Fibroblast of villous mesenchyme (primary cell): ENCODE data around the gene MS4A15. TPM values are rescaled to one million over a fixed set of nuclear protein-coding genes. Genes with fewer than 3 reads are reported as not detected.

Experiments
- DNase-seq: peaks from one replicate; pipeline ENCODE4 v3.0.0-alpha.2; 2010; ENCODE audit warnings: low read depth
- H3K4me3 ChIP-seq: 2 replicates; pipeline ENCODE4 v1.5.1; 2011; ENCODE audit warnings: low read depth, mild to moderate bottlenecking, low read length
- total RNA-seq: library from RNA; depleted of rRNA; stranded (reverse); fragments of >200 nt; gene quantifications from 2 replicates; pipeline ENCODE4 v1.2.3, GENCODE V29; 2012
- TF ChIP-seq, protein P1 (sequence below): IDR thresholded peaks from 2 replicates; pipeline ENCODE4 v1.5.1; 2012; ENCODE audit warnings: low read depth, mild to moderate bottlenecking, low read length; ENCODE audit not compliant: insufficient read depth

Gene MS4A15
- total RNA-seq, 1 donor, result not detected

DNA sequence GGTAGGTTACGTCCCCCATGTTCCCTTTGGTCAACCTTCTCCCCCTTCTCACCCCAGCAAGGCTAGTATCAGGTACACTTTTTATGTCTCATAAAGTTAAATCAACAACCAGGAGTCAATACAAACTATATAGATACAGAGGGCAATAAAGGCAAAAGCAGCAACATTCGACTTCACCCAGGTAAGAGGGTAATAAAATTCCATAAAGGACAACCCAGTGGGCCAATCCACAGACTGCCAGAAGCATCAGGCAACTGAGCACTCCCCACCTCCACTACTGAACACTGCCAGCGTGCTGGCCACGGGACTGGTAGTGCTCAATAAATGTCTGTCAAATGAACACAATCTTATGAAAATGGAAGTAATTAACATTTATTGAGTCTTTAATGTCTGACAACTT, 37.3 kb upstream of the MS4A15 start:
- no peak for DNase-seq
- TF ChIP-seq, protein P1, sequence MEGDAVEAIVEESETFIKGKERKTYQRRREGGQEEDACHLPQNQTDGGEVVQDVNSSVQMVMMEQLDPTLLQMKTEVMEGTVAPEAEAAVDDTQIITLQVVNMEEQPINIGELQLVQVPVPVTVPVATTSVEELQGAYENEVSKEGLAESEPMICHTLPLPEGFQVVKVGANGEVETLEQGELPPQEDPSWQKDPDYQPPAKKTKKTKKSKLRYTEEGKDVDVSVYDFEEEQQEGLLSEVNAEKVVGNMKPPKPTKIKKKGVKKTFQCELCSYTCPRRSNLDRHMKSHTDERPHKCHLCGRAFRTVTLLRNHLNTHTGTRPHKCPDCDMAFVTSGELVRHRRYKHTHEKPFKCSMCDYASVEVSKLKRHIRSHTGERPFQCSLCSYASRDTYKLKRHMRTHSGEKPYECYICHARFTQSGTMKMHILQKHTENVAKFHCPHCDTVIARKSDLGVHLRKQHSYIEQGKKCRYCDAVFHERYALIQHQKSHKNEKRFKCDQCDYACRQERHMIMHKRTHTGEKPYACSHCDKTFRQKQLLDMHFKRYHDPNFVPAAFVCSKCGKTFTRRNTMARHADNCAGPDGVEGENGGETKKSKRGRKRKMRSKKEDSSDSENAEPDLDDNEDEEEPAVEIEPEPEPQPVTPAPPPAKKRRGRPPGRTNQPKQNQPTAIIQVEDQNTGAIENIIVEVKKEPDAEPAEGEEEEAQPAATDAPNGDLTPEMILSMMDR, result no peak
- H3K4me3 ChIP-seq, result no peak overlapping the region

DNA sequence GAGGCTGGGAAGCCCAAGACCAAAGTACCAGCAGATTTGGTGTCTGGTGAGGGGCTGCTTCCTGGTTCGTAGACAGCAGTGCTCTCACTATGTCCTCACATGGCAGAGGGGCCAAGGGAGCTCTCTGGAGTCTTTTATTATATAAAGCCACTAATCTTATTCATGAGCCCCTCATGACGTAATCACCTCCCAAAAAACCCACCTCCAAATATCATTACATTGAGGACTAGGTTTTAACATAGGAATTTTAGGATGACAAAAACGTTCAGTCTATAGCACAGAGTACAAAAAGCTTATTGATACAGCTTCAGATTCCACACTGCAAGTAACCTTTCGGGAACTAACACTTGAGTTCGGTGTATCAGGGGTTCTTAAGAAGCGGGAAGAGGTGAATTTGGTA, 36.2 kb upstream of the MS4A15 start:
- TF ChIP-seq, protein P1, result no peak
- no peak overlapping the region for H3K4me3 ChIP-seq

DNA sequence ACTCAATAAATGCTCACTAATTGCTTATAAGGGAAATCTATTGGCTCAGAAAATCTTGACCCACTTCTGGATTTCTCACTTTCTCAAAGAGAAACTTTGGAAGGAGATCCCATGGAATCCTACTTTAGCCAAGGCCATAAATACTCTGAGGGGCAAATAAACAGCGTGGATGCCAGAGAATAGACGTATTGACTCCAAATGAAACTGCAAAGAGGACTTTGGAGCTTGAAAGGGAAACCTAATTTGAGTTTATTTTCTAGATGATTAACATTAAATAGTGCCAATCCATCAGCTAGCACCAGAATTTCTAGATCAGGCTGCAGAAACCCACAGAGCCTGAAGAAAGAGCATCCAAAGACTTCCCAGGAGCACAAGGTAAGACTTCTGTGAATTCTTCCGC, 32.2 kb upstream of the MS4A15 start, which contains the start of gene MS4A18:
MS4A18 (plus strand) TSS at position 301 of the 400 bp plus-strand sequence.
- DNase-seq, result no peak
- TF ChIP-seq, protein P1, result no peak
- H3K4me3 ChIP-seq, result no peak within 1 kb of the TSS

More for the DNA sequence above, 36.2 kb upstream of the MS4A15 start:
- no peak for DNase-seq

DNA sequence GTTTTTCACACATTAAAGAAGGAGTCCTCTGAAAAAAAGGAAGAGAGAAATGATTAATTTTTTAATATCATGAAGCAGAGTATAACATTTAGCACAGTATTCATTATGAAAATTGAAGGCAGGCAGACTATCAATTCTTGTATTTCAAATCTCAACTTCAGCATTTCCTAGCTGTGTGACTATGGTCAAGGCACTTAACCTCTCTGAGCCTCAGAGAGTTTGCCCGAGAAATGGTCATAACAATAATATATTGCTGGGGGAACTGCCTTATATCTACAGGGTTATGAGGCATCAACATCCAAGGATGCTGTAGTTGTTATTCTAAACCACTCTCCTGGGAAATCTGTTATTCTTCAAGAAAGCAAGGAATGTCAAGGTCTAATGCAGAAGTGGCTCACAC, 31.1 kb upstream of the MS4A15 start:
- TF ChIP-seq, protein P1, result no peak
- no peak for DNase-seq
- H3K4me3 ChIP-seq, result no peak overlapping the region

DNA sequence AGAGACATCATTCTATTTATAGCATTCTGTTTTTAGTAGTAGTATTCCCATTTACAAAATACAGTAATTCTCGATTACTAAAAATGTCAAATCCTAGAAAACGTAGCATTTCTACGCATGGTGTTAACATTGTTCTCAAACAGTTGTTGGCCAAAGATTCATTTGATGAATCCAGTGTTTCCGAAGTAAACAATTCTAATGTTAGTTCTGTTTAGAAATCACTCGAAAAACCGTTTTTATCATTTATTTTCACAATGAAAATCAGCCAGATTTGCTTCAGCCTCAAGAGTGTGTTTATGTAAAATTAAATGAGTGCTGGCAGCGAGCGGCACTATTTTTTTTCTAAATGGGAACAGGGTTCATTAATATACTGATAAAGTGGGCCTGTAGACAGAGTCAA, 25.1 kb upstream of the MS4A15 start:
- no peak for DNase-seq
- TF ChIP-seq, protein P1, result no peak

DNA sequence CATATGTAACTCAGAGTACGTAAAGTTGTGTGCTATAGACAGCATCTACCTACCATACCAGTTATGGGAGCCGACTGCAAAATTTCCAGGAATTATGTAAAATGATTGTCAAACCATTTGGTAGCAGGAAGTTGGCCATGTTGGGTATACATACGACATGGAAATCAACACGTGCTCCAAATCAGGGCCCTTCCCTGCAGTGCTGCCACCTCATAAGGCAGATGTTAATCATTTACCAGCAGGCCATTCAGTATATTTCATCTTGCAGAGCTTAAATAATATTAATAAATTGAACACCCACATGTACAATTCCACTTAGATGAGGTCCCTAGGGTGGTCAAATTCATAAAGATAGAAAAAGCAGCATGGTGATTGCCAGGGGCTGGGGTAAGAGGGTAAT, 22.4 kb upstream of the MS4A15 start:
- no peak overlapping the region for H3K4me3 ChIP-seq
- TF ChIP-seq, protein P1, result no peak
- DNase-seq, result no peak

More for the DNA sequence above, 25.1 kb upstream of the MS4A15 start:
- no peak overlapping the region for H3K4me3 ChIP-seq

DNA sequence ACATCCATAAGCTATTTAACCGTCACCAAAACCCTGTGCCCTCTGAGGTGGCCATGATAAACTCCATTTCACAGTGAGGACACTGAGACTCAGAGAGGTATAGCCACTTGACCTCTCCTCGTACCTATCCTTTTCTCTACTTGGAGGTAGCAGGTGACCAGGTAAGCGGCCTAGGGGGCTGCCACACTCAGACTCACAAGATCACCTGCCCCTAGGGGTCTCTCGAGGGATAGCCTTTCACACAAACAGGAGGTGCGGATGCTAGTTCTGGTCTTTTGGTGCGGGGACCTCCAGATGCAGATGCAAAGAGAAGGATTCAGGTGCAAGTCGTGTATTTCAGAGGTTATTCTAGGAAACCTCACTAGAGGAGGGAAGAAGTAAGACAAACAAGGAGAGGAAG, 17.6 kb upstream of the MS4A15 start:
- no peak overlapping the region for H3K4me3 ChIP-seq
- DNase-seq, result no peak
- TF ChIP-seq, protein P1, result no peak
